Smooth muscle cell (in vitro differentiated cells): ENCODE data around the gene SEMA4D. TPM values are rescaled to one million over a fixed set of nuclear protein-coding genes. Genes with fewer than 3 reads are reported as not detected.

ENCODE experiments used
- DNase-seq: peaks from one replicate; lab custom pipeline; 2025; ENCODE audit not compliant: unreplicated experiment; lab: John Stamatoyannopoulos, UW
- H2AFZ ChIP-seq: fragments of 200-600 bp; sonication (generic); 2 replicates; pipeline ENCODE4 v1.6.0; 2016; ENCODE audit warnings: antibody characterized with exemption, low read depth, mild to moderate bottlenecking
- H3F3A ChIP-seq: fragments of 200-600 bp; sonication (generic); 2 replicates; pipeline ENCODE4 v1.6.0; 2017; ENCODE audit warnings: antibody characterized with exemption, low read depth
- H3K27ac ChIP-seq: fragments of 200-600 bp; sonication (generic); 2 replicates; pipeline ENCODE4 v1.5.1; 2016; ENCODE audit warnings: low read depth, mild to moderate bottlenecking
- H3K27me3 ChIP-seq: fragments of 200-600 bp; sonication (generic); 2 replicates; pipeline ENCODE4 v1.6.1; 2016; ENCODE audit warnings: low read depth, mild to moderate bottlenecking
- H3K36me3 ChIP-seq: fragments of 200-600 bp; sonication (generic); 2 replicates; pipeline ENCODE4 v1.5.1; 2016; ENCODE audit warnings: low read depth
- H3K4me1 ChIP-seq: fragments of 200-600 bp; sonication (generic); 2 replicates; pipeline ENCODE4 v1.5.1; 2016; ENCODE audit warnings: low read depth
- H3K4me2 ChIP-seq: fragments of 200-600 bp; sonication (generic); 2 replicates; pipeline ENCODE4 v1.6.0; 2016; ENCODE audit warnings: mild to moderate bottlenecking
- H3K4me3 ChIP-seq: fragments of 200-600 bp; sonication (generic); 2 replicates; pipeline ENCODE4 v1.5.1; 2016; ENCODE audit warnings: mild to moderate bottlenecking
- H3K79me2 ChIP-seq: fragments of 200-600 bp; sonication (generic); 2 replicates; pipeline ENCODE4 v1.6.0; 2016; ENCODE audit warnings: low read depth, mild to moderate bottlenecking
- H3K9ac ChIP-seq: fragments of 200-600 bp; sonication (generic); 2 replicates; pipeline ENCODE4 v1.6.0; 2016; ENCODE audit warnings: low read depth
- H3K9me3 ChIP-seq: fragments of 200-600 bp; sonication (generic); replicated peaks from 2 replicates; pipeline ENCODE4 v1.5.1; 2016; ENCODE audit warnings: low read depth
- H4K20me1 ChIP-seq: fragments of 200-600 bp; sonication (generic); 2 replicates; pipeline ENCODE4 v1.6.0; 2016; ENCODE audit warnings: low read depth
- WGBS: methylation state at CpG from one replicate; pipeline ENCODE4 v1.1.7; 2016; ENCODE audit warnings: low lambda C conversion rate; 5-methylcytosine and 5-hydroxymethylcytosine counted together
- polyA plus RNA-seq: library from polyadenylated mRNA; unstranded; fragments of >200 nt; fragmentation: Nextera tagmentation; extraction: Ambion mirVana; gene quantifications from 2 replicates; pipeline ENCODE4 v1.2.1, GENCODE V29; 2016
- total RNA-seq: library from RNA; depleted of rRNA; stranded (reverse); fragments of >200 nt; gene quantifications from 2 replicates; pipeline ENCODE4 v1.2.3, GENCODE V29; 2014
- TF ChIP-seq, protein P1 (sequence below): fragments of 200-600 bp; sonication (generic); IDR thresholded peaks from 2 replicates; pipeline ENCODE4 v1.5.1; 2017; ENCODE audit warnings: borderline replicate concordance, mild to moderate bottlenecking, antibody characterized with exemption; ENCODE audit not compliant: insufficient read depth, poor library complexity, severe bottlenecking

Gene SEMA4D
- total and polyA plus RNA-seq, 2 experiments from 2014 or later, result 0.63 to 2.7 TPM

GRCh38 chr9:89414670-89415324 lies 83.1 kb downstream of the SEMA4D start:
- TF ChIP-seq, protein P1, sequence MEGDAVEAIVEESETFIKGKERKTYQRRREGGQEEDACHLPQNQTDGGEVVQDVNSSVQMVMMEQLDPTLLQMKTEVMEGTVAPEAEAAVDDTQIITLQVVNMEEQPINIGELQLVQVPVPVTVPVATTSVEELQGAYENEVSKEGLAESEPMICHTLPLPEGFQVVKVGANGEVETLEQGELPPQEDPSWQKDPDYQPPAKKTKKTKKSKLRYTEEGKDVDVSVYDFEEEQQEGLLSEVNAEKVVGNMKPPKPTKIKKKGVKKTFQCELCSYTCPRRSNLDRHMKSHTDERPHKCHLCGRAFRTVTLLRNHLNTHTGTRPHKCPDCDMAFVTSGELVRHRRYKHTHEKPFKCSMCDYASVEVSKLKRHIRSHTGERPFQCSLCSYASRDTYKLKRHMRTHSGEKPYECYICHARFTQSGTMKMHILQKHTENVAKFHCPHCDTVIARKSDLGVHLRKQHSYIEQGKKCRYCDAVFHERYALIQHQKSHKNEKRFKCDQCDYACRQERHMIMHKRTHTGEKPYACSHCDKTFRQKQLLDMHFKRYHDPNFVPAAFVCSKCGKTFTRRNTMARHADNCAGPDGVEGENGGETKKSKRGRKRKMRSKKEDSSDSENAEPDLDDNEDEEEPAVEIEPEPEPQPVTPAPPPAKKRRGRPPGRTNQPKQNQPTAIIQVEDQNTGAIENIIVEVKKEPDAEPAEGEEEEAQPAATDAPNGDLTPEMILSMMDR, result no peak
- no peaks in the 10 kb centered on the region for H3K79me2 ChIP-seq
- 91% methylated on average over 9 of the region's 9 CpGs for WGBS

DNA sequence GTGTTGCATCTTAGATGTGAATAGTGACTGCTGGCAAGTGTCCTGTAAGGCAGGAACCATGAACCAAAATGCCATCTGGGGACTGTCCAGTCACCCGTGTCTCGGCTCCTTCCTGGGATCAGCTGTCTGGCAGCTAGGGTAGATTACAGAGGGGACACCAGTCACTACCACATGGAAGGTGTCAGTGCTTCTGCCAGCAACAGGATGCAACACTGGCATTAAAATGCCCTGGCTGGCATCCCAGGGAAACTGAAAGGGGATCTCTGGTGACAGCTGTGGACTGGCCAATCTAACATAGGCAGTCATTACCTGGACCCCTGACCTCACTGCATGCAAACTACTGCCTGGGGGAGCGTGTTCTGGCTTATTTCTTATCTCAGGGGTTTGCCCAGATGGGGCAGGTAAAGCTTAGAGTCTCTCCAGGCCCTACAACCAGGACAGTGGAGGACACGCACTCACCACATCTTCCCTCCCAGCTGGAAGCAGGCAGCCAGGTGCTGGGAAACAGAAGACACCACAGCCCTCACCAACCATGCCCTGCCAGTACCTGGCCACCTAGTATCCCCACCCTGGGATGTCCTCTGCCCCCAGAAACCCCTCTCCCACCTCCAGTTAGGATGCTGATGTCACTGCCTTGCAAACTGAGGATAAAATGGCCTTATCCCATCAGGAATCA lies 83.8 kb downstream of the SEMA4D start:
- Histone ChIP-seq H3K4me2 (no peak overlapping the region), H4K20me1 (no peaks in the 10 kb centered on the region), H3K4me1 (peaks cover 19% of the 10 kb centered on the region), H3K79me2 (no peaks in the 10 kb centered on the region), H3K4me3 (no peak overlapping the region), H3K27ac (no peak overlapping the region), H3K36me3 (no peaks in the 10 kb centered on the region), H3K9ac (no peak overlapping the region), H3F3A (no peaks in the 10 kb centered on the region), H2AFZ (no peak overlapping the region), H3K9me3 (no peaks in the 10 kb centered on the region), H3K27me3 (no peaks in the 10 kb centered on the region)
- TF ChIP-seq, protein P1, result no peak
- DNase-seq, result no peak
- WGBS, result 91% methylated on average over 4 of the region's 4 CpGs

More at GRCh38 chr9:89414670-89415324, 83.1 kb downstream of the SEMA4D start:
- peaks cover 19% of the 10 kb centered on the region for H3K4me1 ChIP-seq
- no peak overlapping the region for H3K4me2 ChIP-seq
- H3K27ac ChIP-seq, result no peak overlapping the region
- H3K36me3 ChIP-seq, result no peaks in the 10 kb centered on the region
- no peak for DNase-seq
- H3K9me3 ChIP-seq, result no peaks in the 10 kb centered on the region
- no peaks in the 10 kb centered on the region for H3F3A ChIP-seq
- H2AFZ ChIP-seq, result no peak overlapping the region
- H3K9ac ChIP-seq, result no peak overlapping the region
- no peaks in the 10 kb centered on the region for H4K20me1 ChIP-seq
- H3K27me3 ChIP-seq, result no peaks in the 10 kb centered on the region
- H3K4me3 ChIP-seq, result no peak overlapping the region

- Histone ChIP-seq H3K4me1 (peaks cover 19% of the 10 kb centered on the region), H3K9me3 (no peaks in the 10 kb centered on the region), H3F3A (no peaks in the 10 kb centered on the region), H3K4me3 (no peak overlapping the region), H3K27ac (no peak overlapping the region), H3K4me2 (no peak overlapping the region), H3K36me3 (no peaks in the 10 kb centered on the region), H2AFZ (no peak overlapping the region), H4K20me1 (no peaks in the 10 kb centered on the region), H3K9ac (no peak overlapping the region), H3K79me2 (no peaks in the 10 kb centered on the region), H3K27me3 (no peaks in the 10 kb centered on the region)
- no peak for DNase-seq
- 35% methylated on average over 4 of the region's 4 CpGs for WGBS
- TF ChIP-seq, protein P1, result no peak
These were observed 85.0 kb downstream of the SEMA4D start for GRCh38 chr9:89412951-89413350.
